H1 (cell line): Measurements from ENCODE around the gene KLRC3. TPM values are rescaled to one million over a fixed set of nuclear protein-coding genes. Genes with fewer than 3 reads are reported as not detected.

Experiments used
- CTCF ChIA-PET: fragments of 300-600 bp; sonication (Branson Sonifier 250); formaldehyde crosslinking; loops from one replicate; lab custom pipeline; 2021; ENCODE audit not compliant: partially characterized antibody; lab: Charles Lee
- POLR2A ChIA-PET: fragments of 300-600 bp; sonication (Branson Sonifier 250); formaldehyde crosslinking; loops from one replicate; lab custom pipeline; 2021; ENCODE audit warnings: inconsistent platforms; ENCODE audit not compliant: partially characterized antibody; lab: Charles Lee
- DNase-seq, 2 experiments: peaks; one replicate each; pipeline versions ENCODE4 v3.0.0 to v3.0.0-alpha.2; 2010 to 2022; ENCODE audit warnings: low spot score in 2 of 2, low read depth in 1 of 2, mixed read lengths in 1 of 2
- FAIRE-seq: peaks from 2 replicates; lab custom pipeline; 2011; peaks lifted over from hg19 to GRCh38; lab: Jason Lieb, UNC
- H2AFZ ChIP-seq: 2 replicates; pipeline ENCODE4 v1.8.1; 2012; ENCODE audit warnings: low read length, inconsistent platforms
- H2AK5ac ChIP-seq: 2 replicates; pipeline ENCODE4 v1.6.1; 2013; ENCODE audit warnings: low read depth, low read length
- H2BK120ac ChIP-seq: replicated peaks from 2 replicates; pipeline ENCODE3; 2013; ENCODE audit warnings: low read depth, low read length, inconsistent platforms
- H2BK12ac ChIP-seq: 2 replicates; pipeline ENCODE4 v1.6.1; 2013; ENCODE audit warnings: low read depth, low read length
- H2BK15ac ChIP-seq: 2 replicates; pipeline ENCODE4 v1.6.1; 2013; ENCODE audit warnings: low read length
- H2BK20ac ChIP-seq: 2 replicates; pipeline ENCODE4 v1.6.1; 2013; ENCODE audit warnings: low read length
- H2BK5ac ChIP-seq: 2 replicates; pipeline ENCODE4 v1.6.1; 2013; ENCODE audit warnings: low read depth, low read length
- H3K14ac ChIP-seq: 2 replicates; pipeline ENCODE4 v1.6.1; 2013; ENCODE audit warnings: inconsistent platforms; ENCODE audit not compliant: insufficient read length
- H3K18ac ChIP-seq: 2 replicates; pipeline ENCODE4 v1.6.1; 2013; ENCODE audit warnings: low read length; ENCODE audit errors: extremely low read depth
- H3K23ac ChIP-seq: 2 replicates; pipeline ENCODE4 v1.6.1; 2013; ENCODE audit warnings: inconsistent platforms; ENCODE audit not compliant: insufficient read length
- H3K23me2 ChIP-seq: 2 replicates; pipeline ENCODE4 v1.6.1; 2013; ENCODE audit warnings: low read depth, low read length
- H3K27ac ChIP-seq: 2 replicates; pipeline ENCODE4 v1.6.1; 2011; ENCODE audit warnings: low read depth, low read length, inconsistent platforms
- H3K27me3 ChIP-seq, 4 experiments: replicated peaks in 1 of 4; 1 replicate in 1 of 4; 2 replicates in 3 of 4; pipeline versions ENCODE4 v1.6.1 to v1.8.1; 2011 to 2013; ENCODE audit warnings: low read length in 3 of 4, mild to moderate bottlenecking in 3 of 4, inconsistent platforms in 2 of 4, mixed read lengths in 2 of 4, moderate library complexity in 1 of 4; ENCODE audit not compliant: control insufficient read depth in 3 of 4, insufficient read depth in 3 of 4; ENCODE audit errors: extremely low read depth in 1 of 4
- H3K36me3 ChIP-seq, 4 experiments: 2 replicates each; pipeline versions ENCODE4 v1.6.1 to v1.8.1; 2011 to 2013; ENCODE audit warnings: mild to moderate bottlenecking in 4 of 4, low read length in 3 of 4, moderate library complexity in 2 of 4, control low read depth in 1 of 4, inconsistent platforms in 1 of 4; ENCODE audit not compliant: insufficient read depth in 4 of 4, control insufficient read depth in 2 of 4
- H3K4ac ChIP-seq: replicated peaks from 2 replicates; pipeline ENCODE3; 2013; ENCODE audit warnings: low read length, low read depth, mixed read lengths, inconsistent platforms; ENCODE audit not compliant: insufficient read length
- H3K4me1 ChIP-seq, 4 experiments: replicated peaks in 1 of 4; 1 replicate in 1 of 4; 2 replicates in 3 of 4; pipeline versions ENCODE4 v1.6.1 to v1.8.1; 2011 to 2013; ENCODE audit warnings: low read length in 3 of 4, inconsistent platforms in 2 of 4, mixed read lengths in 1 of 4; ENCODE audit not compliant: insufficient read depth in 4 of 4, control insufficient read depth in 3 of 4
- H3K4me2 ChIP-seq, 2 experiments: 2 replicates each; pipeline versions ENCODE4 v1.6.1 to v1.8.1; 2011 to 2013; ENCODE audit warnings: low read depth in 2 of 2, low read length in 2 of 2, control low read depth in 1 of 2, inconsistent platforms in 1 of 2, mild to moderate bottlenecking in 1 of 2; ENCODE audit not compliant: insufficient read depth in 1 of 2
- H3K4me3 ChIP-seq, 4 experiments: fragments of 200-600, 300-600 bp in 1 of 4; sonication (generic), shearing (Covaris generic), sonication (Bioruptor Twin) in 1 of 4; 2 replicates each; pipeline versions ENCODE4 v1.5.1 to v1.8.1; 2011 to 2016; ENCODE audit warnings: low read length in 4 of 4, low read depth in 3 of 4, control low read depth in 2 of 4, inconsistent platforms in 2 of 4, mild to moderate bottlenecking in 2 of 4, mixed read lengths in 1 of 4, moderate library complexity in 1 of 4; ENCODE audit not compliant: insufficient read depth in 2 of 4; ENCODE audit errors: extremely low read depth in 1 of 4
- H3K56ac ChIP-seq: replicated peaks from 2 replicates; pipeline ENCODE3; 2013; ENCODE audit warnings: low read depth, mild to moderate bottlenecking, mixed read lengths, low read length, inconsistent platforms; ENCODE audit not compliant: insufficient read length
- H3K79me1 ChIP-seq: 2 replicates; pipeline ENCODE4 v1.6.1; 2013; ENCODE audit warnings: low read depth, low read length, control low read depth
- H3K79me2 ChIP-seq, 2 experiments: 2 replicates each; pipeline versions ENCODE4 v1.6.1 to v1.8.1; 2012 to 2013; ENCODE audit warnings: low read length in 2 of 2, mild to moderate bottlenecking in 2 of 2, inconsistent platforms in 1 of 2; ENCODE audit not compliant: insufficient read depth in 2 of 2, control insufficient read depth in 1 of 2
- H3K9ac ChIP-seq, 4 experiments: replicated peaks in 1 of 4; 1 replicate in 1 of 4; 2 replicates in 3 of 4; pipeline versions ENCODE4 v1.6.1 to v1.8.1; 2011 to 2013; ENCODE audit warnings: low read depth in 3 of 4, low read length in 3 of 4, control low read depth in 2 of 4, mild to moderate bottlenecking in 2 of 4, moderate library complexity in 2 of 4, inconsistent platforms in 1 of 4; ENCODE audit errors: extremely low read depth in 1 of 4
- H3K9me3 ChIP-seq, 2 experiments: 2 replicates each; pipeline versions ENCODE4 v1.6.1 to v1.8.1; 2012 to 2013; ENCODE audit warnings: mild to moderate bottlenecking in 2 of 2, moderate library complexity in 2 of 2, control low read depth in 1 of 2, inconsistent platforms in 1 of 2, low read depth in 1 of 2, low read length in 1 of 2, mixed read lengths in 1 of 2; ENCODE audit not compliant: insufficient read depth in 2 of 2
- H4K20me1 ChIP-seq, 2 experiments: replicated peaks in 1 of 2; 2 replicates each; pipeline versions ENCODE3 to v1.8.1; 2011 to 2013; ENCODE audit warnings: inconsistent platforms in 2 of 2, low read length in 2 of 2, mild to moderate bottlenecking in 1 of 2; ENCODE audit not compliant: insufficient read depth in 2 of 2, control insufficient read depth in 1 of 2
- H4K5ac ChIP-seq: 2 replicates; pipeline ENCODE4 v1.6.1; 2013; ENCODE audit warnings: low read length, low read depth, mixed read lengths, inconsistent platforms; ENCODE audit not compliant: insufficient read length
- H4K8ac ChIP-seq: 2 replicates; pipeline ENCODE4 v1.8.0; 2013; ENCODE audit warnings: mild to moderate bottlenecking, moderate library complexity, low read length, inconsistent platforms; ENCODE audit not compliant: insufficient read depth; ENCODE audit errors: extremely low read depth
- H4K91ac ChIP-seq: replicated peaks from 2 replicates; pipeline ENCODE3; 2013; ENCODE audit warnings: low read length, mixed read lengths, inconsistent platforms; ENCODE audit not compliant: insufficient read length
- ASH2L ChIP-seq: fragments of 200-600, 300-600 bp; sonication (generic); IDR thresholded peaks from one replicate; pipeline ENCODE4 v1.7.1; 2017; ENCODE audit warnings: low read length
- EP300 ChIP-seq, 2 experiments: IDR thresholded peaks; 1 replicate in 1 of 2; 2 replicates in 1 of 2; pipeline ENCODE4 v1.6.1; 2011 to 2012; ENCODE audit warnings: low read depth in 2 of 2, low read length in 2 of 2, mild to moderate bottlenecking in 2 of 2, borderline replicate concordance in 1 of 2, inconsistent platforms in 1 of 2, moderate library complexity in 1 of 2
- KDM4A ChIP-seq: IDR thresholded peaks from one replicate; pipeline ENCODE4 v1.7.1; 2012; ENCODE audit warnings: low read depth, mild to moderate bottlenecking, moderate library complexity, low read length, inconsistent platforms; ENCODE audit not compliant: severe bottlenecking
- MAFK ChIP-seq: IDR thresholded peaks from 2 replicates; pipeline ENCODE4 v1.6.1; 2012; ENCODE audit warnings: low read depth, mild to moderate bottlenecking, improper control_type of control experiment, low read length
- RNF2 ChIP-seq: fragments of 200-900, 300-1000 bp; sonication (generic); IDR thresholded peaks from 2 replicates; pipeline ENCODE4 v1.7.1; 2016; ENCODE audit warnings: borderline replicate concordance, low read depth, mild to moderate bottlenecking, antibody characterized with exemption, low read length; ENCODE audit not compliant: poor library complexity, severe bottlenecking; ENCODE audit errors: missing control alignments
- TAF1 ChIP-seq: IDR thresholded peaks from 2 replicates; pipeline ENCODE4 v1.6.1; 2011; ENCODE audit warnings: mild to moderate bottlenecking, low read depth, low read length
- TAF7 ChIP-seq: optimal IDR thresholded peaks from 2 replicates; pipeline ENCODE3; 2011; ENCODE audit warnings: low read depth, mild to moderate bottlenecking, inconsistent platforms, low read length, moderate library complexity, borderline replicate concordance
- TEAD4 ChIP-seq: IDR thresholded peaks from 2 replicates; pipeline ENCODE4 v1.6.1; 2012; ENCODE audit warnings: low read depth, low read length, inconsistent platforms, mixed read lengths
- WGBS, 2 experiments: shearing (Covaris generic) in 1 of 2; methylation state at CpG; one replicate each; pipeline versions ENCODE4 v1.1.6 to v1.1.7; 2013 to 2015; ENCODE audit warnings: low lambda C conversion rate in 2 of 2, mixed read lengths in 2 of 2, inconsistent platforms in 1 of 2, low coverage in 1 of 2, missing lambda C conversion rate in 1 of 2; ENCODE audit not compliant: insufficient replicate concordance in 2 of 2, insufficient coverage in 1 of 2, insufficient read length in 1 of 2; ENCODE audit errors: extremely low coverage in 1 of 2, missing lambda C conversion rate in 1 of 2; 5-methylcytosine and 5-hydroxymethylcytosine counted together
- polyA plus RNA-seq, 7 experiments: library from polyadenylated mRNA; depleted of rRNA in 3 of 7; stranded (reverse) in 5 of 7; unstranded in 2 of 7; fragments of >200 nt in 5 of 7; fragments of 200-250 nt in 2 of 7; gene quantifications; 1 replicate in 5 of 7; 2 replicates in 1 of 7; 4 replicates in 1 of 7; pipeline versions ENCODE4 v1.2.1 to v1.2.3, GENCODE V29; 2011 to 2013; ENCODE audit warnings: missing spikeins in 2 of 7, mixed read lengths in 2 of 7
- total RNA-seq: library from RNA; stranded (reverse); fragmentation: NEBNext Ultra II Directional; extraction: Animal tissue kit (Norgen Biotek cat#: 25700); gene quantifications from 2 replicates; pipeline ENCODE4 v1.2.1, GENCODE V29; 2021

The KLRC3 gene
- total and polyA plus RNA-seq, 2 of the 8 experiments (the other 6 are each of a cell fraction or from before 2014, with no cell fraction given) = not detected

DNA sequence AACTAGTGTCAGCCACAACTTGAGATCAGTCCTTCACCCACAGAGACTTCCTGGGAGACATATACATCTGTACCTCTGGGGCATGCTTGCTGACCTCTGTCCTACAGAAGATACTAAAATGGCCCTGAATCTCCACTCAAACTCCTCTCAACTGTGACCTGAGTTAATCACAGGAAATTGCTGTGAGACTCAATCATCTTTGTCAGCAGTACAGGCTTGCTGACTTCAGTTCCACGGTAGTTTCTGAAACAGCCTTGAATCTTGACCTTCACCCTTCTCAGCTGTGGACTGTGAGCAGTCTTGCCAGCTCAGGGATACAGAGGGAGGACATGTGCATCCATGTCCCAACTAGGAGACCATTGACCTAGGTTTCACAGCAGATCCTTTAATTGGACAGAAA lies 34.1 kb upstream of the KLRC3 start:
- Histone ChIP-seq H3K36me3 (no peaks in the 10 kb centered on the region), H3K23ac (no peak overlapping the region), H2AFZ (no peak overlapping the region), H2BK20ac (no peak overlapping the region), H2AK5ac (no peak overlapping the region), H3K4me1 (peaks cover 0 to 3% (median 0%) of the 10 kb centered on the region in 4 experiments; a peak in 1 of 7 replicates), H3K79me2 (no peaks in the 10 kb centered on the region), H3K18ac (no peak overlapping the region), H2BK12ac (no peak overlapping the region), H2BK120ac (no peak overlapping the region), H4K5ac (no peak overlapping the region), H3K27ac (no peak overlapping the region), H2BK5ac (no peak overlapping the region), H3K27me3 (peaks cover 0 to 2% (median 0%) of the 10 kb centered on the region in 4 experiments; a peak in 1 of 7 replicates), H4K91ac (no peak overlapping the region), H3K23me2 (no peaks in the 10 kb centered on the region), H3K9me3 (0 out of 4 replicates have a peak, but pooled peaks cover 0 to 3% of the 10 kb centered on the region in 2 experiments), H3K4me3 (no peak overlapping the region), H3K56ac (no peak overlapping the region), H4K8ac (no peak overlapping the region), H3K4ac (no peak overlapping the region), H3K79me1 (no peaks in the 10 kb centered on the region), H2BK15ac (no peak overlapping the region), H3K14ac (no peak overlapping the region), H3K4me2 (no peak overlapping the region), H4K20me1 (no peaks in the 10 kb centered on the region), H3K9ac (no peak overlapping the region)
- DNase-seq (no peak), FAIRE-seq (no peak)
- TF ChIP-seq MAFK = no peak
- TF ChIP-seq EP300 (IDR thresholded peaks at IDR 0.05; ENCODE audit: borderline replicate concordance in 1 of 2, low read depth in 2 of 2, low read length in 2 of 2) = no peak
- TF ChIP-seq RNF2 = no peak
- TF ChIP-seq TAF7 = no peak
- TF ChIP-seq TEAD4 = no peak
- no peak for TF ChIP-seq ASH2L
- TF ChIP-seq TAF1 = no peak
- no peak for TF ChIP-seq KDM4A
- ChIA-PET CTCF (no interaction called here), POLR2A (no interaction called here)
- 93% methylated on average over 1 of the region's 1 CpG; no CpG with 5 or more reads in 1 of the 2 experiments for WGBS, 2 experiments
